Measurements from ENCODE around the gene KCNQ1. TPM values are rescaled to one million over a fixed set of nuclear protein-coding genes. Genes with fewer than 3 reads are reported as not detected.

Gene KCNQ1
- total and polyA plus RNA-seq, 2 donors (not counting 3 experiments of a cell fraction or from before 2014, with no cell fraction given): 0.07 to 0.09 TPM

DNA sequence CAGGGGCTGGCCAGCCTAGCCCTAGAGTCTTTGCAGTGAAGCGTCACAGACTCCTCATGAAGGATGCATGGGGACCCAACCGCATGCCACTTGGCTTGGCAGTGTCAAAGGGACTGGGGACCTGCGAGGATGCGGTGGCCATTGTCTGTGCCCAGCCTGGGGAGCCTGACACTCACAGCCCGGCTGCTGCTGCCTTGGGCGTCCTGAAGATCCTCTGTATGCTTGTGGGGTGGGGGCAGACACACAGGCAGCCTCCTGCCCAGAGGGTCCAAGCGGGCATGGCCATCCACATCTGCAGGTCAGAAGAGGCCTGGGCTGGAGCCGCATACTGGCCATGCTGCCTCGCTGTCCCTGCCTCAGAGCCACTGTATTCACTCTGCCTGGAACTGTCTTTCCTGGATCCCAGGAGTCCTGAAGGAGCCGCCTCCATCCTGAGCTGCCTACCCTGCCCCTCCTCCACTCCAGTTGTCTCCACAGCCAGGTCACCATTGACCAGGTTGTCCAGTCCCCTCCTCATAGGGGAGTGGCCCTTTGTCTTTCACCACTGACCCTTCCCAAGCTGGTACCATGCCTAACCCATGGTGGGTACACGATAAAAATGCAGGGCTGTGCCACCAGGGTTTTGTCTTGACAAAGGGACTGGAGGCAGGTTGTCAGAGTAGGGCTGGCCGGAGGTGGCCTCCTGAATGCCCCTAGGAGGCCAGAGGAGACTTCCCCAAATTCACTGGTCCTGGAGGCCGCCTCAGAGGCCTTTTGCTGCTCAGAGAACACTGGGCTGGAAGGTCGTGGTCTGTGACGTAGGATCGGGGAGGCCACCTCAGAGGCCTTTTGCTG, 148.0 kb downstream of the KCNQ1 start:
- dilution Hi-C loops (cut with MboI; ENCODE audit: extremely low pct_ligation_motif_present, low sequenced_read_pairs): no loop called here
- Histone ChIP-seq H2AFZ (ENCODE audit: low read depth, low read length) (no peak overlapping the region), H3K4me3 (replicated peaks in 1 of 3; ENCODE audit: insufficient read depth in 1 of 3, low read depth in 1 of 3, low read length in 3 of 3) (no peak overlapping the region), H4K20me1 (replicated peaks; ENCODE audit: control insufficient read depth, extremely low read depth, insufficient read depth, low read length) (no peaks in the 10 kb centered on the region), H3K36me3 (ENCODE audit: control insufficient read depth in 2 of 2, extremely low read depth in 1 of 2, insufficient read depth in 2 of 2, low read length in 2 of 2) (no peaks in the 10 kb centered on the region), H3K79me2 (ENCODE audit: control insufficient read depth, insufficient read depth, low read length) (no peaks in the 10 kb centered on the region), H3K9ac (replicated peaks; ENCODE audit: extremely low read depth, insufficient read depth, low read length) (no peak overlapping the region), H3K27me3 (ENCODE audit: control insufficient read depth in 2 of 2, insufficient read depth in 2 of 2, low read length in 2 of 2) (peaks cover 3 to 5% of the 10 kb centered on the region in 2 experiments), H3K27ac (ENCODE audit: insufficient read depth, low read depth, low read length) (no peak overlapping the region), H3K4me1 (ENCODE audit: control insufficient read depth, extremely low read depth, insufficient read depth, low read length) (no peaks in the 10 kb centered on the region), H3K9me3 (replicated peaks; ENCODE audit: control insufficient read depth, insufficient read depth, low read length) (no peaks in the 10 kb centered on the region), H3K9me1 (replicated peaks; ENCODE audit: control insufficient read depth, extremely low read depth, insufficient read depth, low read length) (no peaks in the 10 kb centered on the region), H3K4me2 (ENCODE audit: insufficient read depth, low read length) (no peak overlapping the region)
- DNase-seq (ENCODE audit: low read depth, low spot score): no peak
- FAIRE-seq: no peak
- no TSS peak for BruUV-seq (replicated peaks)
- ChIA-PET CTCF (no interaction called here), POLR2A (no interaction called here)
- intact Hi-C loops (cut with micrococcal nuclease): no loop called here
- TF ChIP-seq, protein P1, sequence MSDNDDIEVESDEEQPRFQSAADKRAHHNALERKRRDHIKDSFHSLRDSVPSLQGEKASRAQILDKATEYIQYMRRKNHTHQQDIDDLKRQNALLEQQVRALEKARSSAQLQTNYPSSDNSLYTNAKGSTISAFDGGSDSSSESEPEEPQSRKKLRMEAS (IDR thresholded peaks at IDR 0.05; ENCODE audit: insufficient read depth, insufficient read length): no peak
- TF ChIP-seq EZH2 (IDR thresholded peaks at IDR 0.05; ENCODE audit: borderline replicate concordance, low read depth, low read length, severe bottlenecking) (no peak), GATA2 (IDR thresholded peaks at IDR 0.05; ENCODE audit: insufficient read depth, insufficient read length, low read depth, low read length) (no peak), MYC (IDR thresholded peaks at IDR 0.05; ENCODE audit: low read depth, low read length) (no peak), JUN (IDR thresholded peaks at IDR 0.05; ENCODE audit: borderline replicate concordance, insufficient read depth, insufficient read length, low read depth) (no peak), POLR2AphosphoS5 (IDR thresholded peaks at IDR 0.05; ENCODE audit: insufficient read depth, low read depth, low read length) (no peak), POLR2A (IDR thresholded peaks at IDR 0.05; ENCODE audit: low read depth, low read length) (no peak), FOS (IDR thresholded peaks at IDR 0.05; ENCODE audit: borderline replicate concordance, insufficient read depth, low read length) (no peak)
- TF ChIP-seq, protein P2, sequence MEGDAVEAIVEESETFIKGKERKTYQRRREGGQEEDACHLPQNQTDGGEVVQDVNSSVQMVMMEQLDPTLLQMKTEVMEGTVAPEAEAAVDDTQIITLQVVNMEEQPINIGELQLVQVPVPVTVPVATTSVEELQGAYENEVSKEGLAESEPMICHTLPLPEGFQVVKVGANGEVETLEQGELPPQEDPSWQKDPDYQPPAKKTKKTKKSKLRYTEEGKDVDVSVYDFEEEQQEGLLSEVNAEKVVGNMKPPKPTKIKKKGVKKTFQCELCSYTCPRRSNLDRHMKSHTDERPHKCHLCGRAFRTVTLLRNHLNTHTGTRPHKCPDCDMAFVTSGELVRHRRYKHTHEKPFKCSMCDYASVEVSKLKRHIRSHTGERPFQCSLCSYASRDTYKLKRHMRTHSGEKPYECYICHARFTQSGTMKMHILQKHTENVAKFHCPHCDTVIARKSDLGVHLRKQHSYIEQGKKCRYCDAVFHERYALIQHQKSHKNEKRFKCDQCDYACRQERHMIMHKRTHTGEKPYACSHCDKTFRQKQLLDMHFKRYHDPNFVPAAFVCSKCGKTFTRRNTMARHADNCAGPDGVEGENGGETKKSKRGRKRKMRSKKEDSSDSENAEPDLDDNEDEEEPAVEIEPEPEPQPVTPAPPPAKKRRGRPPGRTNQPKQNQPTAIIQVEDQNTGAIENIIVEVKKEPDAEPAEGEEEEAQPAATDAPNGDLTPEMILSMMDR (IDR thresholded peaks at IDR 0.05; ENCODE audit: extremely low read depth in 1 of 2, insufficient read depth in 1 of 2, low read depth in 1 of 2, low read length in 2 of 2): no peak
